Subcutaneous adipose tissue (tissue), 4 donors: ENCODE results near the gene FKTN. TPM values are rescaled to one million over a fixed set of nuclear protein-coding genes. Genes with fewer than 3 reads are reported as not detected.

Source experiments
- total RNA-seq, 4 donors: library from RNA; depleted of rRNA; stranded (reverse); fragments of >200 nt; gene quantifications; one replicate each; pipeline ENCODE4 v1.1.0, GENCODE V29; 2016
- TF ChIP-seq, protein P1 (sequence below): fragments of 450-650 bp; IDR thresholded peaks from one replicate; pipeline ENCODE4 v1.5.1; 2016; ENCODE audit warnings: low read depth, mild to moderate bottlenecking, control low read depth, antibody characterized with exemption, moderate library complexity

Gene FKTN
- total RNA-seq, 4 donors from 2014 or later: 7.9 to 17.8 (median 10.9) TPM

DNA sequence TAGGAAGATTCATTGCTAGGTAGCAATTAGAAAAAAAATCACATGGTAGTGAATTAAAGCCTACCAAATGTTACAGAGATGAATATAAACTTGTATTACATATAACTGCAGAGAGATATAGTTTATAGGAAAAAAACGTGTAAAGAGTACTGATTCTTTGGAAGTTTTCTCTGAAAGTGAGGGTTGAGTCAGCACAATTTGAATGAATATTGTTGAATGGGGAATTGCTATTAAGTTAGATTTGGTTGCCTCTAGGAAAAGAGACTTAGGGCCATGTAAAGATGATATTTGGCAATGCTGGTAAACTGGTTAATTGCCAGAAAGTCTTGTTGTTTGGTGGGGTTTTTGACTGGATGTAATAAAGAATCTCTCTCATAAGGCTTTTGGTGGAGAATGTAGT is 67.2 kb downstream of the FKTN start:
- TF ChIP-seq, protein P1, sequence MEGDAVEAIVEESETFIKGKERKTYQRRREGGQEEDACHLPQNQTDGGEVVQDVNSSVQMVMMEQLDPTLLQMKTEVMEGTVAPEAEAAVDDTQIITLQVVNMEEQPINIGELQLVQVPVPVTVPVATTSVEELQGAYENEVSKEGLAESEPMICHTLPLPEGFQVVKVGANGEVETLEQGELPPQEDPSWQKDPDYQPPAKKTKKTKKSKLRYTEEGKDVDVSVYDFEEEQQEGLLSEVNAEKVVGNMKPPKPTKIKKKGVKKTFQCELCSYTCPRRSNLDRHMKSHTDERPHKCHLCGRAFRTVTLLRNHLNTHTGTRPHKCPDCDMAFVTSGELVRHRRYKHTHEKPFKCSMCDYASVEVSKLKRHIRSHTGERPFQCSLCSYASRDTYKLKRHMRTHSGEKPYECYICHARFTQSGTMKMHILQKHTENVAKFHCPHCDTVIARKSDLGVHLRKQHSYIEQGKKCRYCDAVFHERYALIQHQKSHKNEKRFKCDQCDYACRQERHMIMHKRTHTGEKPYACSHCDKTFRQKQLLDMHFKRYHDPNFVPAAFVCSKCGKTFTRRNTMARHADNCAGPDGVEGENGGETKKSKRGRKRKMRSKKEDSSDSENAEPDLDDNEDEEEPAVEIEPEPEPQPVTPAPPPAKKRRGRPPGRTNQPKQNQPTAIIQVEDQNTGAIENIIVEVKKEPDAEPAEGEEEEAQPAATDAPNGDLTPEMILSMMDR: no peak

GRCh38 chr9:105632807-105633206 is 74.9 kb downstream of the FKTN start:
- TF ChIP-seq, protein P1: no peak

GRCh38 chr9:105633411-105633810 is 75.5 kb downstream of the FKTN start:
- TF ChIP-seq, protein P1: no peak

GRCh38 chr9:105636331-105636730 is 78.4 kb downstream of the FKTN start:
- TF ChIP-seq, protein P1: no peak

DNA sequence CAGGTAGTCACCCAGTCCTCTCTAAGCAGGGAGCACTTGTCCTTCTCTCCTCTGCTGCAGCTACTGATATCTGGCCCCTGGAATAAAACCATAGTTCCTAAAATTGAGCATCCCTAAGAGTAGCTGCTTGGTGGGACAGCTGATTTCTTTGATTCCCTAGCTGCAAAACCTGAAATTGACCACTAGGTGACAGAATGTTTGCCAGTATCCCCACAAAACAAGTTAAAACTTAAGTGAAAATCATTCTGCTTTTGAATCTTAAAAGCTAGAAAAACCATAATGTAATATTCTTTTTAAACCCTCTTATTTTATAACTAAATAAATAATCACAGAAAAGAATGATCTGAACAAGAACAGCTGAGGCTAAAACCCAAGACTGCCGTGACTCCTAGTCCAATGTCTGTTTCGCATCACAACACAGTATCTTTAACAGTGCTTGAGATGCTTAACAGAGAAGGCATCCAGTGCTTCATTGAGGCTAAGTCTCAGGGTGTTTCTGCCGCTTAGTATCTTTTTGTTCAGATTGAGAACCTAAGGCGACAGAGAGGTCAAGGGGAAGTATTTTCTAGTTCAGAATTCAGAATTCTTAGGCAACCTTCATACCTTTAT is 80.0 kb downstream of the FKTN start:
- TF ChIP-seq, protein P1: no peak

DNA sequence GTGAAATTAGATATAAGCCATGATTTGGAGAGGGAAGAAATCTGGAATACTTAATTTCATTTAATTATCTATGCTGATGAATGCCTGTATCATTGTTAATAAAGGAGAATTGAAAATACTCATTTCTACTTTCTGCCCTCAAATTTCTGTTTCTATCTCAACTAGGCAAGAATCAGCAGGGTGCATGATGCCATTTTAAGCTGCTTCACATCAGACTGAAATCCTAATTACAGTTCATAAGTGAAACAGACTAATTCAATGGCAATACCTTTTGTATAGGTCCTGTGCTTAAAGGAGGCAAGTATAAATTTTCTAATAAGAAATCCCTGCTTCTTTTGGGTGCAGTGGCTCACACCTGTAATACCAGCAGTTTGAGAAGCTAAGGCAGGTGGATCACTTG is 82.0 kb downstream of the FKTN start:
- TF ChIP-seq, protein P1: no peak

GRCh38 chr9:105643795-105644194 is 85.9 kb downstream of the FKTN start:
- TF ChIP-seq, protein P1: no peak
